H9 (cell line): ENCODE data around the gene OR2M5. TPM values are rescaled to one million over a fixed set of nuclear protein-coding genes. Genes with fewer than 3 reads are reported as not detected.

Experiments used
- DNase-seq: peaks from one replicate; pipeline ENCODE4 v3.0.0-alpha.2; 2017
- H2AFZ ChIP-seq: one replicate; pipeline ENCODE4 v1.6.1; 2013; ENCODE audit warnings: mild to moderate bottlenecking, low read length, control low read depth, moderate library complexity
- H2AK5ac ChIP-seq: 2 replicates; pipeline ENCODE4 v1.6.1; 2013; ENCODE audit warnings: low read length, control low read depth, mixed read lengths; ENCODE audit not compliant: insufficient read length
- H2BK120ac ChIP-seq: one replicate; pipeline ENCODE4 v1.6.1; 2013; ENCODE audit warnings: low read depth, mild to moderate bottlenecking, low read length, control low read depth, inconsistent platforms; ENCODE audit not compliant: poor library complexity, severe bottlenecking
- H2BK12ac ChIP-seq: 2 replicates; pipeline ENCODE4 v1.6.1; 2013; ENCODE audit warnings: low read length, control low read depth, mixed read lengths, low read depth; ENCODE audit not compliant: insufficient read length
- H2BK15ac ChIP-seq: 2 replicates; pipeline ENCODE4 v1.6.1; 2013; ENCODE audit warnings: low read depth, low read length, control low read depth
- H2BK20ac ChIP-seq: one replicate; pipeline ENCODE4 v1.6.1; 2013; ENCODE audit warnings: low read depth, mild to moderate bottlenecking, low read length, control low read depth, inconsistent platforms; ENCODE audit not compliant: poor library complexity, severe bottlenecking
- H2BK5ac ChIP-seq: 2 replicates; pipeline ENCODE4 v1.6.1; 2013; ENCODE audit warnings: low read length, control low read depth, mixed read lengths; ENCODE audit not compliant: insufficient read length
- H3K14ac ChIP-seq: 2 replicates; pipeline ENCODE4 v1.6.1; 2013; ENCODE audit warnings: low read length, control low read depth; ENCODE audit not compliant: insufficient read depth
- H3K18ac ChIP-seq: 2 replicates; pipeline ENCODE4 v1.6.1; 2013; ENCODE audit warnings: low read depth, mild to moderate bottlenecking, mixed read lengths, low read length, control low read depth; ENCODE audit not compliant: insufficient read length
- H3K23ac ChIP-seq: 2 replicates; pipeline ENCODE4 v1.6.1; 2013; ENCODE audit warnings: low read length, control low read depth, mixed read lengths, low read depth; ENCODE audit not compliant: insufficient read length
- H3K23me2 ChIP-seq: 2 replicates; pipeline ENCODE4 v1.6.1; 2013; ENCODE audit warnings: low read depth, mild to moderate bottlenecking, mixed read lengths, low read length, control low read depth; ENCODE audit not compliant: insufficient read length, poor library complexity, severe bottlenecking
- H3K27ac ChIP-seq: 2 replicates; pipeline ENCODE4 v1.5.1; 2013; ENCODE audit warnings: low read length, control low read depth, mixed read lengths, low read depth; ENCODE audit not compliant: insufficient read length
- H3K27me3 ChIP-seq: 2 replicates; pipeline ENCODE4 v1.6.1; 2013; ENCODE audit warnings: low read length, control low read depth, inconsistent platforms; ENCODE audit not compliant: insufficient read depth
- H3K4ac ChIP-seq: 2 replicates; pipeline ENCODE4 v1.6.1; 2013; ENCODE audit warnings: low read depth, mild to moderate bottlenecking, control low read depth, inconsistent platforms, low read length, moderate library complexity
- H3K4me1 ChIP-seq: 2 replicates; pipeline ENCODE4 v1.6.1; 2013; ENCODE audit warnings: low read length, control low read depth, inconsistent platforms; ENCODE audit not compliant: insufficient read depth
- H3K4me2 ChIP-seq: 2 replicates; pipeline ENCODE4 v1.6.1; 2013; ENCODE audit warnings: low read length, control low read depth, mixed read lengths; ENCODE audit not compliant: insufficient read length, insufficient read depth
- H3K56ac ChIP-seq: 2 replicates; pipeline ENCODE4 v1.6.1; 2013; ENCODE audit warnings: low read depth, mild to moderate bottlenecking, mixed read lengths, low read length, control low read depth; ENCODE audit not compliant: insufficient read length
- H3K79me1 ChIP-seq: 2 replicates; pipeline ENCODE4 v1.6.1; 2013; ENCODE audit warnings: low read depth, mild to moderate bottlenecking, moderate library complexity, low read length, control low read depth, inconsistent platforms; ENCODE audit not compliant: insufficient read depth, poor library complexity, severe bottlenecking
- H3K79me2 ChIP-seq: 2 replicates; pipeline ENCODE4 v1.6.1; 2013; ENCODE audit warnings: low read length, control low read depth, inconsistent platforms; ENCODE audit not compliant: insufficient read depth
- H3K9ac ChIP-seq: 2 replicates; pipeline ENCODE4 v1.6.1; 2013; ENCODE audit warnings: low read length, control low read depth, mixed read lengths; ENCODE audit not compliant: insufficient read length; ENCODE audit errors: extremely low read depth
- H3K9me3 ChIP-seq: one replicate; pipeline ENCODE4 v1.6.1; 2013; ENCODE audit warnings: low read depth, low read length, inconsistent platforms; ENCODE audit not compliant: control insufficient read depth
- H3T11ph ChIP-seq: one replicate; pipeline ENCODE4 v1.6.1; 2013; ENCODE audit warnings: mild to moderate bottlenecking, low read length, control low read depth, inconsistent platforms
- H4K20me1 ChIP-seq: one replicate; pipeline ENCODE4 v1.6.1; 2013; ENCODE audit not compliant: control insufficient read depth, insufficient read length, insufficient read depth
- H4K5ac ChIP-seq: 2 replicates; pipeline ENCODE4 v1.6.1; 2013; ENCODE audit warnings: low read depth, mild to moderate bottlenecking, mixed read lengths, low read length, control low read depth; ENCODE audit not compliant: insufficient read length
- H4K8ac ChIP-seq: replicated peaks from 2 replicates; pipeline ENCODE4 v1.6.1; 2013; ENCODE audit warnings: low read length, control low read depth, mixed read lengths, low read depth; ENCODE audit not compliant: insufficient read length
- H4K91ac ChIP-seq: 2 replicates; pipeline ENCODE4 v1.6.1; 2013; ENCODE audit warnings: low read depth, mild to moderate bottlenecking, moderate library complexity, mixed read lengths, low read length, control low read depth; ENCODE audit not compliant: insufficient read length
- H3K27ac Mint-ChIP-seq, 3 experiments: 2 replicates in 2 of 3; 3 replicates in 1 of 3; pipeline ENCODE4 v1.8.0; 2020 to 2021; ENCODE audit warnings: mixed read lengths in 3 of 3, mild to moderate bottlenecking in 1 of 3, moderate library complexity in 1 of 3
- H3K27me3 Mint-ChIP-seq: 2 replicates; pipeline ENCODE4 v1.8.0; 2021; ENCODE audit warnings: low read depth, mild to moderate bottlenecking, moderate library complexity, mixed read lengths
- H3K36me3 Mint-ChIP-seq, 3 experiments: 2 replicates in 2 of 3; 3 replicates in 1 of 3; pipeline ENCODE4 v1.8.0; 2020 to 2021; ENCODE audit warnings: low read depth in 3 of 3, mixed read lengths in 3 of 3; ENCODE audit not compliant: insufficient read depth in 1 of 3
- H3K4me1 Mint-ChIP-seq, 2 experiments: 2 replicates each; pipeline ENCODE4 v1.8.0; 2020; ENCODE audit warnings: mixed read lengths in 2 of 2
- H3K4me3 Mint-ChIP-seq, 2 experiments: 2 replicates in 1 of 2; 3 replicates in 1 of 2; pipeline ENCODE4 v1.8.0; 2020 to 2021; ENCODE audit warnings: mild to moderate bottlenecking in 2 of 2, mixed read lengths in 2 of 2, moderate library complexity in 1 of 2
- H3K9me3 Mint-ChIP-seq, 2 experiments: 2 replicates in 1 of 2; 3 replicates in 1 of 2; pipeline ENCODE4 v1.8.0; 2020; ENCODE audit warnings: mild to moderate bottlenecking in 2 of 2, mixed read lengths in 2 of 2, moderate library complexity in 1 of 2
- CTCF ChIP-seq: fragments of 200-600 bp; sonication (generic); conservative IDR thresholded peaks from 3 replicates; pipeline ENCODE4 v1.8.0; 2021; ENCODE audit warnings: antibody characterized with exemption, mild to moderate bottlenecking
- total RNA-seq: library from RNA; stranded (reverse); gene quantifications from 2 replicates; pipeline ENCODE4 v1.2.1, GENCODE V29; 2021

The OR2M5 gene
- total RNA-seq, 1 experiment from 2014 or later, result not detected

- H3K79me2 ChIP-seq, result no peaks in the 10 kb centered on the region
- H3K4me2 ChIP-seq, result no peak within 1 kb of the TSS
- no peak within 1 kb of the TSS for H2BK120ac ChIP-seq
- H3K56ac ChIP-seq, result no peak within 1 kb of the TSS
- H2BK20ac ChIP-seq, result no peak within 1 kb of the TSS
- H3K23ac ChIP-seq, result no peak within 1 kb of the TSS
- no peak within 1 kb of the TSS for H2BK5ac ChIP-seq
- TF ChIP-seq CTCF, result no peak
- no peaks in the 10 kb centered on the region for H3K27me3 Mint-ChIP-seq
- H3K4me1 Mint-ChIP-seq, result no peaks in the 10 kb centered on the region
- H3K27ac ChIP-seq, result no peak within 1 kb of the TSS
- no peak within 1 kb of the TSS for H3K4me3 Mint-ChIP-seq
- H4K91ac ChIP-seq, result no peak within 1 kb of the TSS
- peaks cover 42% of the 10 kb centered on the region for H3K9me3 ChIP-seq
- H2AFZ ChIP-seq, result no peak within 1 kb of the TSS
- no peaks in the 10 kb centered on the region for H3K4me1 ChIP-seq
- no peaks in the 10 kb centered on the region for H3K79me1 ChIP-seq
- H3K18ac ChIP-seq, result no peak within 1 kb of the TSS
- no peaks in the 10 kb centered on the region for H4K20me1 ChIP-seq
- no peak within 1 kb of the TSS for H4K5ac ChIP-seq
- no peak within 1 kb of the TSS for H3K4ac ChIP-seq
- H2BK12ac ChIP-seq, result no peak within 1 kb of the TSS
- no peak within 1 kb of the TSS for H3K14ac ChIP-seq
- H3T11ph ChIP-seq, result no peak within 1 kb of the TSS
- DNase-seq, result no peak
- H3K9ac ChIP-seq, result no peak within 1 kb of the TSS
- H3K27ac Mint-ChIP-seq, result no peak within 1 kb of the TSS
- H3K9me3 Mint-ChIP-seq, result peaks cover 51 to 65% of the 10 kb centered on the region in 2 experiments
- H3K23me2 ChIP-seq, result no peaks in the 10 kb centered on the region
- no peak within 1 kb of the TSS for H4K8ac ChIP-seq
- no peak within 1 kb of the TSS for H2BK15ac ChIP-seq
- no peak within 1 kb of the TSS for H2AK5ac ChIP-seq
- peaks cover 0 to 18% (median 0%) of the 10 kb centered on the region in 3 experiments; a peak in 3 of 7 replicates for H3K36me3 Mint-ChIP-seq
- H3K27me3 ChIP-seq, result no peaks in the 10 kb centered on the region
These were observed 29.6 kb downstream of the OR2M5 start, which contains the start of gene OR2M2 for GRCh38 chr1:248174521-248174920. Gene OR2M2, plus strand, starts transcription at chr1:248174821. Its CDS starts 5,165 bp downstream, at chr1:248179986.
